Measurements from ENCODE around the gene PAOX.

The PAOX gene

DNA sequence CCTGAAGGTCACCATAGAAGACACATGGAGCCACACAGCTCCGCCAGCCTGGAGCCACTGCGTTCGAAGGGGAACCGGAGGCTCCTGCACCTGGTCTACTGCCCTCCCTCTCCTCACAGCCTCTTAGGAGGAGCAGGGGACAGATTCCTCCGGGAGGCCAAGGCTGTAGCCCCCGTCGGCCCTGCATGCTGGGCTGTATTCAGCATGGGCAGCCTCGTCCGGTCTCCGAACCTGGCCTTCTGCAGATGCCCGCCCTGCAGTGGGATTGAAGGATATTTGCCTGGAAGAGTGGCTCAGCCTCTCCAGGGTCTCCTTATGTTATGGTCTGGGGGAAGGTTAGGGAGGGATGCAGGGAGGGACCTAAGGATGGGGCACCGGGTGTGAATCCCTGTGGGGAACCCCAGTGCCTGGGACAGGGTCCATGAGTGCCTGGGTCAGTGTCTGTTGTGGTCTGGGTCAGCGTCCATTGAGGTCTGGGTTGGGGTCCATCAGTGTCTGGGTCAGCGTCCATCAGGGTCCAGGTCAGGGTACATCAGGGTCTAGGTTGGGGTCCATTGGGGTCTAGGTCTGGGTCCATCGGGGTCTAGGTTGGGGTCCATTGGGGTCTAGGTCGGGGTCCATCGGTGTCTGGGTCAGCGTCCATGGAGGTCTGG is 61.7 kb downstream of the PAOX start:
- no peak for DNase-seq
